Esophagus squamous epithelium (tissue), 5 donors: ENCODE measurements around the gene PRSS50. TPM values are rescaled to one million over a fixed set of nuclear protein-coding genes. Genes with fewer than 3 reads are reported as not detected.

ENCODE experiments used
- DNase-seq: peaks from one replicate; lab custom pipeline; 2025; lab: John Stamatoyannopoulos, UW
- H3K27ac ChIP-seq, 4 donors: fragments of 200-600 bp; sonication (generic); one replicate each; pipeline ENCODE4 v1.5.1; 2016 to 2019; ENCODE audit warnings: mild to moderate bottlenecking in 1 of 4
- H3K27me3 ChIP-seq, 4 donors: fragments of 200-600 bp; sonication (generic); 1 replicate in 3 of 4; 2 replicates in 1 of 4; pipeline versions ENCODE4 v1.5.1 to v1.6.0; 2017 to 2021; ENCODE audit warnings: antibody characterized with exemption in 1 of 4
- H3K36me3 ChIP-seq, 3 donors: fragments of 200-600 bp; sonication (generic); one replicate each; pipeline ENCODE4 v1.5.1; 2016 to 2019
- H3K4me1 ChIP-seq, 3 donors: fragments of 200-600 bp; sonication (generic); one replicate each; pipeline ENCODE4 v1.5.1; 2017 to 2019
- H3K4me3 ChIP-seq, 4 donors: fragments of 200-600 bp; sonication (generic); 1 replicate in 3 of 4; 2 replicates in 1 of 4; pipeline ENCODE4 v1.5.1; 2016 to 2019; ENCODE audit warnings: mild to moderate bottlenecking in 2 of 4, moderate library complexity in 1 of 4
- H3K9me3 ChIP-seq, 3 donors: fragments of 200-600 bp; sonication (generic); one replicate each; pipeline ENCODE4 v1.5.1; 2016 to 2019
- CTCF ChIP-seq, 6 experiments: fragments of 450-650 bp in 4 of 6; fragments of 200-600 bp in 2 of 6; sonication (generic) in 2 of 6; IDR thresholded peaks; one replicate each; pipeline ENCODE4 v1.5.1; 2016 to 2019; ENCODE audit warnings: antibody characterized with exemption in 6 of 6, mild to moderate bottlenecking in 4 of 6, moderate library complexity in 4 of 6
- POLR2A ChIP-seq, 4 donors: fragments of 450-650 bp; IDR thresholded peaks; one replicate each; pipeline ENCODE4 v1.6.1; 2017; ENCODE audit warnings: antibody characterized with exemption in 4 of 4, mild to moderate bottlenecking in 4 of 4, moderate library complexity in 3 of 4
- whole genome bisulfite sequencing, 2 donors: methylation state at CpG; one replicate each; pipeline ENCODE4 v1.1.5; 2018; 5-methylcytosine and 5-hydroxymethylcytosine counted together
- intact Hi-C: fragments of 100-400 bp; cut with DNase I; formaldehyde crosslinking; loops from one replicate; pipeline ENCODE4 v1.15.0; 2022
- total RNA-seq, 4 donors: library from RNA; depleted of rRNA; stranded (reverse); fragments of >200 nt; gene quantifications; one replicate each; pipeline ENCODE4 v1.1.0, GENCODE V29; 2016
- donor health status: DM: yes; HTN: yes; CAD: no.

Gene PRSS50
- total RNA-seq, 4 donors from 2014 or later: 0.19 TPM; not detected in 3

GRCh38 chr3:46672349-46672695 lies 45.3 kb downstream of the PRSS50 start:
- H3K36me3 ChIP-seq: peaks cover 4 to 74% (median 8%) of the 10 kb centered on the region in 3 donors
- H3K4me3 ChIP-seq: no peak overlapping the region
- no peaks in the 10 kb centered on the region for H3K9me3 ChIP-seq
- peaks cover 0 to 16% (median 0%) of the 10 kb centered on the region in 3 donors for H3K4me1 ChIP-seq
- no peak for DNase-seq
- no peaks in the 10 kb centered on the region for H3K27me3 ChIP-seq
- H3K27ac ChIP-seq: no peak overlapping the region
- TF ChIP-seq POLR2A (IDR thresholded peaks at IDR 0.05): no peak
- no peak for TF ChIP-seq CTCF (IDR thresholded peaks at IDR 0.05)
- WGBS, 2 donors: 86 to 93% methylated on average over 5 to 6 of the region's 6 CpGs
- intact Hi-C loops: no loop called here

- Histone ChIP-seq H3K27ac (no peak overlapping the region), H3K4me3 (no peak overlapping the region), H3K27me3 (no peaks in the 10 kb centered on the region), H3K9me3 (no peaks in the 10 kb centered on the region), H3K4me1 (peaks cover 0 to 13% (median 0%) of the 10 kb centered on the region in 3 donors), H3K36me3 (peaks cover 4 to 68% (median 8%) of the 10 kb centered on the region in 3 donors)
- WGBS, 2 donors: 95 to 96% methylated on average over 13 to 15 of the region's 25 CpGs
- no peak for TF ChIP-seq CTCF (IDR thresholded peaks at IDR 0.05)
- no peak for TF ChIP-seq POLR2A (IDR thresholded peaks at IDR 0.05)
- DNase-seq: no peak
- intact Hi-C loops: no loop called here
These were observed 45.9 kb downstream of the PRSS50 start for GRCh38 chr3:46671541-46672348.

GRCh38 chr3:46670891-46671427 lies 46.7 kb downstream of the PRSS50 start:
- H3K36me3 ChIP-seq: peaks cover 4 to 60% (median 8%) of the 10 kb centered on the region in 3 donors
- no peak for TF ChIP-seq CTCF (IDR thresholded peaks at IDR 0.05)
- no peak for TF ChIP-seq POLR2A (IDR thresholded peaks at IDR 0.05)
- intact Hi-C loops: no loop called here

GRCh38 chr3:46670000-46670890 lies 47.4 kb downstream of the PRSS50 start:
- no peak overlapping the region for H3K27ac ChIP-seq
- TF ChIP-seq POLR2A (IDR thresholded peaks at IDR 0.05): no peak
- TF ChIP-seq CTCF (IDR thresholded peaks at IDR 0.05): no peak
- H3K4me3 ChIP-seq: no peak overlapping the region
- 82 to 89% methylated on average over 8 of the region's 17 CpGs for WGBS, 2 donors
- H3K36me3 ChIP-seq: peaks cover 4 to 53% (median 8%) of the 10 kb centered on the region in 3 donors
- H3K9me3 ChIP-seq: no peaks in the 10 kb centered on the region
- intact Hi-C loops: no loop called here
- no peak for DNase-seq
- peaks cover 0 to 8% (median 0%) of the 10 kb centered on the region in 3 donors for H3K4me1 ChIP-seq
- no peaks in the 10 kb centered on the region for H3K27me3 ChIP-seq

More at GRCh38 chr3:46670891-46671427, 46.7 kb downstream of the PRSS50 start:
- H3K27ac ChIP-seq: no peak overlapping the region
- H3K4me1 ChIP-seq: peaks cover 0 to 10% (median 0%) of the 10 kb centered on the region in 3 donors
- 83% methylated on average over 2 of the region's 4 CpGs; no CpG with 5 or more reads in 1 of the 2 donors for WGBS, 2 donors
- H3K27me3 ChIP-seq: no peaks in the 10 kb centered on the region
- DNase-seq: no peak
- no peaks in the 10 kb centered on the region for H3K9me3 ChIP-seq
- no peak overlapping the region for H3K4me3 ChIP-seq
